Astrocyte (in vitro differentiated cells and primary cell): ENCODE data around the gene GPANK1. TPM values are rescaled to one million over a fixed set of nuclear protein-coding genes. Genes with fewer than 3 reads are reported as not detected.

Source experiments
- DNase-seq: peaks from one replicate; pipeline ENCODE4 v3.0.0-alpha.2; 2010; ENCODE audit warnings: low read depth
- FAIRE-seq: peaks from 2 replicates; lab custom pipeline; 2011; peaks lifted over from hg19 to GRCh38; lab: Jason Lieb, UNC
- H2AFZ ChIP-seq: 2 replicates; pipeline ENCODE4 v1.6.0; 2012; ENCODE audit warnings: low read depth, low read length, inconsistent platforms
- H3K27ac ChIP-seq: 2 replicates; pipeline ENCODE4 v1.5.1; 2011; ENCODE audit warnings: low read depth, low read length, inconsistent platforms
- H3K27me3 ChIP-seq: 2 replicates; pipeline ENCODE4 v1.6.0; 2011; ENCODE audit warnings: low read length, inconsistent platforms; ENCODE audit not compliant: insufficient read depth
- H3K36me3 ChIP-seq: 2 replicates; pipeline ENCODE4 v1.5.1; 2011; ENCODE audit warnings: low read length, inconsistent platforms; ENCODE audit not compliant: insufficient read depth
- H3K4me1 ChIP-seq: 2 replicates; pipeline ENCODE4 v1.5.1; 2011; ENCODE audit warnings: low read length, inconsistent platforms; ENCODE audit not compliant: insufficient read depth
- H3K4me2 ChIP-seq: 2 replicates; pipeline ENCODE4 v1.6.0; 2012; ENCODE audit warnings: low read length, inconsistent platforms
- H3K4me3 ChIP-seq: 2 replicates; pipeline ENCODE4 v1.5.1; 2011; ENCODE audit warnings: low read depth, mild to moderate bottlenecking, low read length, inconsistent platforms; ENCODE audit not compliant: insufficient read depth
- H3K79me2 ChIP-seq: 2 replicates; pipeline ENCODE4 v1.6.0; 2012; ENCODE audit warnings: mild to moderate bottlenecking, low read length, inconsistent platforms; ENCODE audit not compliant: insufficient read depth
- H3K9ac ChIP-seq: 2 replicates; pipeline ENCODE4 v1.6.0; 2012; ENCODE audit warnings: mild to moderate bottlenecking, low read length, inconsistent platforms
- H3K9me3 ChIP-seq: 2 replicates; pipeline ENCODE4 v1.5.1; 2012; ENCODE audit warnings: low read depth, mild to moderate bottlenecking, low read length, inconsistent platforms; ENCODE audit not compliant: insufficient read depth
- H4K20me1 ChIP-seq: 2 replicates; pipeline ENCODE4 v1.6.0; 2012; ENCODE audit warnings: low read length, inconsistent platforms; ENCODE audit not compliant: insufficient read depth
- H3K27ac Mint-ChIP-seq: one replicate; pipeline ENCODE4 v1.8.0; 2021; ENCODE audit warnings: mild to moderate bottlenecking, mixed read lengths; ENCODE audit not compliant: unreplicated experiment
- H3K27me3 Mint-ChIP-seq: one replicate; pipeline ENCODE4 v1.8.0; 2021; ENCODE audit warnings: low read depth, mixed read lengths; ENCODE audit not compliant: unreplicated experiment
- H3K36me3 Mint-ChIP-seq: one replicate; pipeline ENCODE4 v1.8.0; 2021; ENCODE audit warnings: low read depth, mixed read lengths; ENCODE audit not compliant: unreplicated experiment
- H3K4me1 Mint-ChIP-seq: one replicate; pipeline ENCODE4 v1.8.0; 2021; ENCODE audit warnings: low read depth, mixed read lengths; ENCODE audit not compliant: unreplicated experiment
- H3K4me3 Mint-ChIP-seq: one replicate; pipeline ENCODE4 v1.8.0; 2021; ENCODE audit warnings: mild to moderate bottlenecking, moderate library complexity, mixed read lengths; ENCODE audit not compliant: unreplicated experiment
- H3K9me3 Mint-ChIP-seq: one replicate; pipeline ENCODE4 v1.8.0; 2021; ENCODE audit warnings: mild to moderate bottlenecking, mixed read lengths; ENCODE audit not compliant: unreplicated experiment
- CTCF ChIP-seq: IDR thresholded peaks from 2 replicates; pipeline ENCODE4 v1.5.1; 2011; ENCODE audit warnings: low read depth, mild to moderate bottlenecking, inconsistent platforms, low read length, moderate library complexity; ENCODE audit not compliant: insufficient read depth
- EZH2 ChIP-seq: IDR thresholded peaks from 2 replicates; pipeline ENCODE4 v1.6.1; 2012; ENCODE audit warnings: mild to moderate bottlenecking, low read length, inconsistent platforms; ENCODE audit not compliant: insufficient read depth
- total RNA-seq: library from RNA; stranded (reverse); gene quantifications from 2 replicates; pipeline ENCODE4 v1.2.1, GENCODE V29; 2021

The GPANK1 gene
- total RNA-seq, 1 donor from 2014 or later, result 13.8 TPM

- no peak overlapping the region for H3K4me3 ChIP-seq
- H3K27me3 Mint-ChIP-seq, result peaks cover 6% of the 10 kb centered on the region
- no peaks in the 10 kb centered on the region for H3K9me3 ChIP-seq
- no peak overlapping the region for H3K4me2 ChIP-seq
- H3K27ac Mint-ChIP-seq, result no peak overlapping the region
- no peak overlapping the region for H2AFZ ChIP-seq
- FAIRE-seq (no peak), DNase-seq (no peak)
- H3K27ac ChIP-seq, result no peak overlapping the region
- no peaks in the 10 kb centered on the region for H3K9me3 Mint-ChIP-seq
- H3K4me1 Mint-ChIP-seq, result peaks cover 11% of the 10 kb centered on the region
- TF ChIP-seq CTCF (no peak), EZH2 (no peak)
- no peak overlapping the region for H3K4me3 Mint-ChIP-seq
- no peaks in the 10 kb centered on the region for H3K79me2 ChIP-seq
- H3K27me3 ChIP-seq, result no peaks in the 10 kb centered on the region
- peaks cover 26% of the 10 kb centered on the region for H3K36me3 ChIP-seq
- peaks cover 5% of the 10 kb centered on the region for H3K4me1 ChIP-seq
- H4K20me1 ChIP-seq, result peaks cover 3% of the 10 kb centered on the region
- no peak overlapping the region for H3K9ac ChIP-seq
- H3K36me3 Mint-ChIP-seq, result peaks cover 32% of the 10 kb centered on the region
Measured at GRCh38 chr6:31687321-31687720, 22.5 kb upstream of the GPANK1 start.

- Histone ChIP-seq H3K9ac (no peak overlapping the region), H3K79me2 (no peaks in the 10 kb centered on the region), H3K4me1 (peaks cover 6% of the 10 kb centered on the region), H3K4me3 (no peak overlapping the region), H4K20me1 (peaks cover 3% of the 10 kb centered on the region), H3K9me3 (no peaks in the 10 kb centered on the region), H2AFZ (no peak overlapping the region), H3K27ac (no peak overlapping the region), H3K36me3 (peaks cover 21% of the 10 kb centered on the region), H3K27me3 (no peaks in the 10 kb centered on the region), H3K4me2 (no peak overlapping the region)
- H3K4me3 Mint-ChIP-seq, result no peak overlapping the region
- no peak overlapping the region for H3K27ac Mint-ChIP-seq
- H3K27me3 Mint-ChIP-seq, result peaks cover 12% of the 10 kb centered on the region
- TF ChIP-seq CTCF (no peak), EZH2 (no peak)
- H3K4me1 Mint-ChIP-seq, result peaks cover 12% of the 10 kb centered on the region
- H3K36me3 Mint-ChIP-seq, result peaks cover 32% of the 10 kb centered on the region
- FAIRE-seq, result no peak
- H3K9me3 Mint-ChIP-seq, result no peaks in the 10 kb centered on the region
- no peak for DNase-seq
Measured at GRCh38 chr6:31686483-31686882, 21.7 kb upstream of the GPANK1 start.

- H3K9me3 ChIP-seq, result no peaks in the 10 kb centered on the region
- H3K4me1 Mint-ChIP-seq, result peaks cover 3% of the 10 kb centered on the region
- no peak for FAIRE-seq
- DNase-seq, result no peak
- H3K9me3 Mint-ChIP-seq, result no peaks in the 10 kb centered on the region
- H3K36me3 Mint-ChIP-seq, result peaks cover 30% of the 10 kb centered on the region
- no peaks in the 10 kb centered on the region for H3K27me3 ChIP-seq
- H3K4me1 ChIP-seq, result peaks cover 11% of the 10 kb centered on the region
- H3K9ac ChIP-seq, result no peak overlapping the region
- no peaks in the 10 kb centered on the region for H4K20me1 ChIP-seq
- no peak overlapping the region for H3K4me3 ChIP-seq
- TF ChIP-seq EZH2, result no peak
- no peak for TF ChIP-seq CTCF
- no peaks in the 10 kb centered on the region for H3K79me2 ChIP-seq
- no peak overlapping the region for H3K27ac Mint-ChIP-seq
- no peak overlapping the region for H3K27ac ChIP-seq
- H3K36me3 ChIP-seq, result peaks cover 12% of the 10 kb centered on the region
- H3K4me2 ChIP-seq, result no peak overlapping the region
- peaks cover 12% of the 10 kb centered on the region for H3K27me3 Mint-ChIP-seq
- no peak overlapping the region for H2AFZ ChIP-seq
- no peak overlapping the region for H3K4me3 Mint-ChIP-seq
Measured at GRCh38 chr6:31683591-31683990, 18.8 kb upstream of the GPANK1 start.
